OCI-LY1 (cell line): ENCODE results near the gene PALD1.

Experiments
- H2AFZ ChIP-seq: fragments of 200-600 bp; sonication (generic), shearing (Covaris generic); 2 replicates; pipeline ENCODE4 v1.6.0; 2014; ENCODE audit warnings: antibody characterized with exemption, mild to moderate bottlenecking, low read length
- H3F3A ChIP-seq: fragments of 200-600 bp; sonication (generic), shearing (Covaris generic); 2 replicates; pipeline ENCODE4 v1.6.0; 2014; ENCODE audit warnings: mild to moderate bottlenecking, antibody characterized with exemption, low read length, moderate library complexity; ENCODE audit not compliant: insufficient read depth
- H3K27ac ChIP-seq: fragments of 200-600 bp; sonication (generic); 2 replicates; pipeline ENCODE4 v1.5.1; 2014; ENCODE audit warnings: low read length, mixed run types, mild to moderate bottlenecking, low read depth; ENCODE audit not compliant: poor library complexity, severe bottlenecking
- H3K27me3 ChIP-seq: fragments of 200-600 bp; sonication (generic); 2 replicates; pipeline ENCODE4 v1.6.0; 2014; ENCODE audit warnings: antibody characterized with exemption, mild to moderate bottlenecking, low read length, moderate library complexity; ENCODE audit not compliant: insufficient read depth
- H3K36me3 ChIP-seq: fragments of 200-600 bp; sonication (generic); 2 replicates; pipeline ENCODE4 v1.6.1; 2014; ENCODE audit warnings: mild to moderate bottlenecking, antibody characterized with exemption, low read length, moderate library complexity, mixed read lengths; ENCODE audit not compliant: insufficient read depth
- H3K4me1 ChIP-seq: fragments of 200-600 bp; sonication (generic); 2 replicates; pipeline ENCODE4 v1.5.1; 2014; ENCODE audit warnings: mild to moderate bottlenecking, low read length, moderate library complexity; ENCODE audit not compliant: insufficient read depth, severe bottlenecking
- H3K4me2 ChIP-seq: fragments of 200-600 bp; sonication (generic), shearing (Covaris generic); 2 replicates; pipeline ENCODE4 v1.6.1; 2014; ENCODE audit warnings: low read length
- H3K4me3 ChIP-seq: fragments of 200-600 bp; sonication (generic); 2 replicates; pipeline ENCODE4 v1.5.1; 2014; ENCODE audit warnings: low read length, low read depth, mild to moderate bottlenecking, mixed read lengths; ENCODE audit not compliant: poor library complexity, severe bottlenecking
- H3K79me2 ChIP-seq: fragments of 200-600 bp; shearing (Covaris generic); 2 replicates; pipeline ENCODE4 v1.6.1; 2016; ENCODE audit warnings: mixed run types, low read length, mixed read lengths; ENCODE audit not compliant: insufficient read depth
- H3K9ac ChIP-seq: fragments of 200-600 bp; sonication (generic), shearing (Covaris generic); 2 replicates; pipeline ENCODE4 v1.6.1; 2014; ENCODE audit warnings: mild to moderate bottlenecking, low read length, mixed read lengths
- H3K9me2 ChIP-seq: fragments of 200-600 bp; sonication (generic), shearing (Covaris generic); 2 replicates; pipeline ENCODE4 v1.6.1; 2014; ENCODE audit warnings: low read depth, mild to moderate bottlenecking, low read length, mixed read lengths
- H3K9me3 ChIP-seq: fragments of 200-600 bp; shearing (Covaris generic); 2 replicates; pipeline ENCODE4 v1.6.1; 2014; ENCODE audit warnings: low read length, mixed read lengths
- H4K20me1 ChIP-seq: fragments of 200-600 bp; sonication (generic), shearing (Covaris generic); 2 replicates; pipeline ENCODE4 v1.6.0; 2016; ENCODE audit warnings: mild to moderate bottlenecking, low read length; ENCODE audit not compliant: insufficient read depth
- EZH2 ChIP-seq: fragments of 200-600 bp; sonication (generic), shearing (Covaris generic); IDR thresholded peaks from 2 replicates; pipeline ENCODE4 v1.8.0; 2017; ENCODE audit warnings: borderline replicate concordance, mixed run types, mild to moderate bottlenecking, antibody characterized with exemption, low read length, moderate library complexity, mixed read lengths
- TF ChIP-seq, protein P1 (sequence below): fragments of 200-600 bp; sonication (generic), shearing (Covaris generic); IDR thresholded peaks from 2 replicates; pipeline ENCODE4 v1.5.1; 2017; ENCODE audit warnings: mild to moderate bottlenecking, antibody characterized with exemption, low read length, moderate library complexity, mixed read lengths

The PALD1 gene

DNA sequence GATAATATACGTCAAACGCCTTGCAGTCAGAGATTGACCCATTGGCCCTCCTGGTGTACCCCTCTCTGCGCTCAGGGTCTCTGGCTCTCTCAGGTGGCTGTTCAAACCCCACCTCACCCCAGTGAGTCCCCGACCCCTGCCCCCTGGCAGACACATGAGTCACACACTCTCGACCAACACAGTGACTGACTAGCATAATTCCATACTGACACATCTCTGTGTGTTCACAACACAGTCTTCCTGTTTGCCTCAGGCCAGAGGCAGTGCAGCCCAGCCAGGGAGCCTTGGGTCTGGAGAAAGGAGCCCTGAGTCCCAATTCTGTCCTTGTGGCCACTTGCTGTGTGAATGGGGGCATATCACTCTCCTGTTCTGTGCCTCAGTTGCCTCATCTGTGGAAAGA is 40.1 kb downstream of the PALD1 start:
- Histone ChIP-seq H3F3A (no peaks in the 10 kb centered on the region), H3K4me2 (no peak overlapping the region), H3K9ac (no peak overlapping the region), H3K9me3 (no peaks in the 10 kb centered on the region), H4K20me1 (no peaks in the 10 kb centered on the region), H3K9me2 (no peaks in the 10 kb centered on the region), H3K79me2 (peaks cover 7% of the 10 kb centered on the region; the same call in 1 of the 2 replicates), H2AFZ (no peak overlapping the region), H3K36me3 (peaks cover 29% of the 10 kb centered on the region; the same call in 1 of the 2 replicates), H3K4me3 (no peak overlapping the region), H3K27me3 (no peaks in the 10 kb centered on the region), H3K4me1 (peaks cover 34% of the 10 kb centered on the region), H3K27ac (no peak overlapping the region)
- no peak for TF ChIP-seq EZH2

DNA sequence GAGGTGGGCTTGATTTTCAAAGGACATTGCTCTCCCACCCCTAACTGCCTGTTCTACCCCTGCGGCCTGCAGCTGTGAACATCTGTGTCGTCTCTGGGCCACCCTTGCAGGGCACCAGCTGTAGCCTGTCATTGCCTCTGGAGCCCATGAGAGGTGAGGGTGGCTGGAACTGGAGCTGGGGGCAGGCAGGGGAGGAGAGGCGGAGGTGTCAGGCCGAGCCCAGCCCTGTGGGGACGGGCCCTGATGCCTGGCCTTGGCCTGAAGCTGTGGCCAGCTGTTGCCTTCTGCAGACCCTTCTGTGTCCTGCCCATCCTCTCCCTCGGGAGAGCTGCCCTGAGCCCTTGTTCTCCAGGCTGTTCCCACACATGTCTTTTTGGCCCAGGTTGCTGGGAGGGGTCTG is 44.5 kb downstream of the PALD1 start:
- Histone ChIP-seq H3K27me3 (no peaks in the 10 kb centered on the region), H3K4me1 (peaks cover 13% of the 10 kb centered on the region), H3K9ac (no peak overlapping the region), H3K9me3 (no peaks in the 10 kb centered on the region), H2AFZ (no peak overlapping the region), H3K36me3 (peaks cover 45% of the 10 kb centered on the region; the same call in 1 of the 2 replicates), H3F3A (no peaks in the 10 kb centered on the region), H3K4me3 (no peak overlapping the region), H3K27ac (peak overlapping the region; percentile 13), H3K79me2 (peaks cover 7% of the 10 kb centered on the region; the same call in 1 of the 2 replicates), H3K9me2 (no peaks in the 10 kb centered on the region), H3K4me2 (no peak overlapping the region), H4K20me1 (no peaks in the 10 kb centered on the region)
- TF ChIP-seq, protein P1, sequence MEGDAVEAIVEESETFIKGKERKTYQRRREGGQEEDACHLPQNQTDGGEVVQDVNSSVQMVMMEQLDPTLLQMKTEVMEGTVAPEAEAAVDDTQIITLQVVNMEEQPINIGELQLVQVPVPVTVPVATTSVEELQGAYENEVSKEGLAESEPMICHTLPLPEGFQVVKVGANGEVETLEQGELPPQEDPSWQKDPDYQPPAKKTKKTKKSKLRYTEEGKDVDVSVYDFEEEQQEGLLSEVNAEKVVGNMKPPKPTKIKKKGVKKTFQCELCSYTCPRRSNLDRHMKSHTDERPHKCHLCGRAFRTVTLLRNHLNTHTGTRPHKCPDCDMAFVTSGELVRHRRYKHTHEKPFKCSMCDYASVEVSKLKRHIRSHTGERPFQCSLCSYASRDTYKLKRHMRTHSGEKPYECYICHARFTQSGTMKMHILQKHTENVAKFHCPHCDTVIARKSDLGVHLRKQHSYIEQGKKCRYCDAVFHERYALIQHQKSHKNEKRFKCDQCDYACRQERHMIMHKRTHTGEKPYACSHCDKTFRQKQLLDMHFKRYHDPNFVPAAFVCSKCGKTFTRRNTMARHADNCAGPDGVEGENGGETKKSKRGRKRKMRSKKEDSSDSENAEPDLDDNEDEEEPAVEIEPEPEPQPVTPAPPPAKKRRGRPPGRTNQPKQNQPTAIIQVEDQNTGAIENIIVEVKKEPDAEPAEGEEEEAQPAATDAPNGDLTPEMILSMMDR = no peak
- no peak for TF ChIP-seq EZH2

DNA sequence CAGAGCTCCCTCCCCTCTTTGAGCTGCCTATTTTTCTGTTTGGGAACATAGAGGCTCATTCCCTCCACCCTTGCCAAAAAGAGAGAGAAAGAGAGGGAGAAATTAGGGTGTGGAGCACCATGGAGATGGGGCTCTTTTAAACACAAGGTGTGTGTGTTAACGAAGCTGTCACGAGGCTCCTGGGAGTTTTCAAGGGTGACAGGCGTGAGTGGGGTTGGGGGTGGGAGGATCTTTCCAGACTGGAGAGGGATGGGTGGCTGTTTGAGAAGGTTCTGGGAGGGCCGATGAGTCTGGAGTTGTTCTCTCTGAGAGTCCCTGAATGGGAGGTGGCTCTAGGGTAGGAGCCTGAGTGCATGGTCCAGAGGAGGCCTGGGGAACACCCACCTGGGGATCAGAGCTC is 45.0 kb downstream of the PALD1 start:
- no peak for TF ChIP-seq EZH2
- TF ChIP-seq, protein P1 = no peak
- H3K9ac ChIP-seq = no peak overlapping the region
- H3K36me3 ChIP-seq = peaks cover 47% of the 10 kb centered on the region; the same call in 1 of the 2 replicates
- H3K27ac ChIP-seq = no peak overlapping the region
- no peak overlapping the region for H2AFZ ChIP-seq
- H3K4me2 ChIP-seq = no peak overlapping the region
- H3K79me2 ChIP-seq = peaks cover 7% of the 10 kb centered on the region; the same call in 1 of the 2 replicates
- H3K9me3 ChIP-seq = no peaks in the 10 kb centered on the region
- no peak overlapping the region for H3K4me3 ChIP-seq
- H4K20me1 ChIP-seq = no peaks in the 10 kb centered on the region
- peaks cover 13% of the 10 kb centered on the region for H3K4me1 ChIP-seq
- H3K9me2 ChIP-seq = no peaks in the 10 kb centered on the region
- no peaks in the 10 kb centered on the region for H3F3A ChIP-seq
- no peaks in the 10 kb centered on the region for H3K27me3 ChIP-seq

DNA sequence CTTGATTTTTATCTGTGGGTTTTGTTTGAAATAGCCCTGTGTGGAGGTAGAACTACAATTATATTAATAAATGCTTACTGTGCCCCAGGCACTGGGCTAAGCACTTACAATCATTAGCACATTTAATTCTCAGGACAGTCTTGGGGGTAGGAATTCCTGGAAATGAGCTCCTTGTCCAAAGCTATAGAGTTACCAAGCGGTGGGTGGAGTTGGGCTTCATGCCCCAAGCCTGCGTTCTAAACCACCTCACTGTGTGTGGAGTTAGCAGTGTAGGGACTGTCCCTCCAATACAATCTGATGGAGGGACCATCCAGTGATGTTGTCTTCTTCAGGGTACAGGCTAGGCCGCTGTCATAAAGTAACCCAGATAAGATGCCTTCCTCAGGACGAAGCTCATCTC is 49.7 kb downstream of the PALD1 start:
- H3K27me3 ChIP-seq = no peaks in the 10 kb centered on the region
- no peaks in the 10 kb centered on the region for H3K79me2 ChIP-seq
- no peaks in the 10 kb centered on the region for H3K4me1 ChIP-seq
- no peaks in the 10 kb centered on the region for H3K9me2 ChIP-seq
- no peaks in the 10 kb centered on the region for H4K20me1 ChIP-seq
- H3K4me3 ChIP-seq = no peak overlapping the region
- no peak overlapping the region for H2AFZ ChIP-seq
- H3K9ac ChIP-seq = no peak overlapping the region
- H3F3A ChIP-seq = no peaks in the 10 kb centered on the region
- no peak overlapping the region for H3K27ac ChIP-seq
- no peaks in the 10 kb centered on the region for H3K9me3 ChIP-seq
- H3K4me2 ChIP-seq = no peak overlapping the region
- H3K36me3 ChIP-seq = peaks cover 78% of the 10 kb centered on the region
- no peak for TF ChIP-seq EZH2
- TF ChIP-seq, protein P1 = no peak
